Ureter (tissue), 1 donor: ENCODE results near the gene PRKAG1. TPM values are rescaled to one million over a fixed set of nuclear protein-coding genes. Genes with fewer than 3 reads are reported as not detected.

ENCODE experiments used
- DNase-seq: peaks from one replicate; pipeline ENCODE4 v3.0.0-alpha.2; 2020; ENCODE audit warnings: low spot score
- total RNA-seq: library from RNA; stranded (reverse); gene quantifications from one replicate; pipeline ENCODE4 v1.2.4, GENCODE V29; 2023
- donor health status: DM: yes; HTN: yes; CAD: no.

The PRKAG1 gene
- total RNA-seq, 1 donor from 2014 or later = 72.6 TPM

DNA sequence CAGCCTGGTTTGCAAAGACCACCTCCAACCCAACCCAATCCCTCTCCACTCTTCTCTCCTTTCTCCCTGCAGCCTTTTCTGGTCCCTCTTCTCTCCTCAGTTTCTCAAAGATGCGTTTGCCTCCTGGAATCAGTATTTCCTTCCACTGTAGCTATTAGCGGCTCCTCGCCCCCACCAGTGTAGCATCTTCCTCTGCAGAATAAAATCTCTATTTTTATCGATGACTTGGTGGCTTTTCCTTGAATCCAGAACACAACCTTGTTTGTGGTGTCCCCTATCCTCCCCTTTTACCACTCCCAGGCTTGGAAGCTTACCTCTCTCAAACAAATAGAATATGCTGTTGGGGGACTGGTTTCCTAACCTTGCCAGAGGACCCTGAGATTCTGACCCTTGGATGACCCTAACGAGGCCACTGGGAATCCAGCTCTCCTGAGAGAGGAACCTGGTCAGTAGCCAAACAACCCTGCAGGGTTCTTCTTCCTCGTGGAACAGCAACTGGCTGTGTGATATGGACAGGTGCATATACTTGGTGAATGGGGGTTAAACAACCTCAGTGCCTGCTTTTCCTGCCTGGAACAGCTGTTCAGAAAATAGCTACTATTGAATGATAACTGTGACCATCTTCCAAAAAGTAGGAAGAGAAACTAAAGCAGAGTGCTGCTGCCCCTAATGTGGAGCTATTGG is 36.0 kb downstream of the PRKAG1 start:
- DNase-seq = no peak

GRCh38 chr12:48981757-48982157 is 36.8 kb downstream of the PRKAG1 start:
- no peak for DNase-seq

- DNase-seq = no peak
These were observed 37.4 kb downstream of the PRKAG1 start for GRCh38 chr12:48980953-48981756.

DNA sequence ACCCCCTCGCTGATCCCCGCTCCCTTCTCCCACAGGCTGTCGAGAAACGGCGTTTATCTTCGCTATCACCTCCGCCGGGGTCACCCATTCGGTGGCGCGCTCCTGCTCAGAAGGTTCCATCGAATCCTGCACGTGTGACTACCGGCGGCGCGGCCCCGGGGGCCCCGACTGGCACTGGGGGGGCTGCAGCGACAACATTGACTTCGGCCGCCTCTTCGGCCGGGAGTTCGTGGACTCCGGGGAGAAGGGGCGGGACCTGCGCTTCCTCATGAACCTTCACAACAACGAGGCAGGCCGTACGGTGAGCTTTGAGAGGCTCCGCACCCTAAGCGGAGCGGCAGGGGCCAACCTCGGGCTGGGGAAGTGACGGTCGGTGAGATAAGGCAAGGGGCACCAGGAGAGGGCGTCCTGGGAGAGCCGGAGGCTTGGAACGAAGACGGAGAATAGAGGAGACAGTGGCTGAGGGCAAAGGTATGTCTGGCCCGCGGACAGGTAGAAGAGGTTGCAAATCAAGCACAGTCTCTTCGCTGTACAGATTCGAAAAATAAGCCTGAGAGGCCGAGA is 38.1 kb downstream of the PRKAG1 start:
- DNase-seq = no peak

GRCh38 chr12:48979602-48980388 is 38.8 kb downstream of the PRKAG1 start:
- DNase-seq = no peak

DNA sequence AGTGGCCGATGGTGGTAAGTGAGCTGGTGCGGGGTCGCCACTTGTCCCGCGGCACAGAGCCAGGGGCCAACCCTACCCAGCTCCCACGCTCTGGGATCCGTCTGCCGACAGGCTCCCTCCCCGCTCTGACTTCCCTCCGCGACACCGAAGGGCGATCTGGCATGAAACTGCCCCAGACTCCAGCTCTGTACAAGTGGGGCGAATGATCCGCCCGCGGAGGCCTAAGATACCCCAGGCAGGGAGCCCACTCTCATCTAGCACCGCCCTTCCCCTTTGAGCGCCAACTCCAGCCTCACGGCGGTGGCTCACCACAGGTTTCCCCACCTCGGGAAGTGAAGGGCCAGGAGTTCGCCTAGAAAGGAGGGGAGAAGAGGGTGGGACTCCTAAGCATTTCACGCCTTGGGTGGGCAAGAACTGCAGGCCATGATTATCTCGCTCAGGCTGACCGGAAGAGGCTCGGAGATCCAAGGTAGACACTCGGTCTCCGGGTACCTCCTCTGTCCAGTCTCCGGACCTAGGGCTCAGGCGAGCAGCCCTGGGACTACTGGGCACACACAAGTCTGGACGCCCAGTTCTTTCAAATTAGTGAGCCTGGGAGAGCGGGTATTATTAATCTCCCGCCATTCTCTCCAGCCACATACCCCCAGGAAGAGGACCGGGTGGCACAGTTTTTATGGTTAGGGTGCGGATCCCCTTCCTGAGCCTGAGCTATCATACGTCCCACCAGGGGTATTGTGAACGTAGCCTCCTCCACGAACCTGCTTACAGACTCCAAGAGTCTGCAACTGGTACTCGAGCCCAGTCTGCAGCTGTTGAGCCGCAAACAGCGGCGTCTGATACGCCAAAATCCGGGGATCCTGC is 39.6 kb downstream of the PRKAG1 start:
- DNase-seq = no peak

DNA sequence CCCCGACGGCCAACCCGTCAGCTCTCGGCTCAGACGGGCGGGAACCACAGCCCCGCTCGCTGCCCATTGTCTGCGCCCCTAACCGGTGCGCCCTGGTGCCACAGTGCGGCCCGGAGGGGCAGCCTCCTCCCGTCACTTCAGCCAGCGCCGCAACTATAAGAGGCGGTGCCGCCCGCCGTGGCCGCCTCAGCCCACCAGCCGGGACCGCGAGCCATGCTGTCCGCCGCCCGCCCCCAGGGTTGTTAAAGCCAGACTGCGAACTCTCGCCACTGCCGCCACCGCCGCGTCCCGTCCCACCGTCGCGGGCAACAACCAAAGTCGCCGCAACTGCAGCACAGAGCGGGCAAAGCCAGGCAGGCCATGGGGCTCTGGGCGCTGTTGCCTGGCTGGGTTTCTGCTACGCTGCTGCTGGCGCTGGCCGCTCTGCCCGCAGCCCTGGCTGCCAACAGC is 40.3 kb downstream of the PRKAG1 start, which contains the start of gene WNT1:
TSS of gene WNT1 (plus strand) at position 32 of the 450 bp plus-strand sequence. CDS start at position 361, 329 bp downstream.
- no peak for DNase-seq

DNA sequence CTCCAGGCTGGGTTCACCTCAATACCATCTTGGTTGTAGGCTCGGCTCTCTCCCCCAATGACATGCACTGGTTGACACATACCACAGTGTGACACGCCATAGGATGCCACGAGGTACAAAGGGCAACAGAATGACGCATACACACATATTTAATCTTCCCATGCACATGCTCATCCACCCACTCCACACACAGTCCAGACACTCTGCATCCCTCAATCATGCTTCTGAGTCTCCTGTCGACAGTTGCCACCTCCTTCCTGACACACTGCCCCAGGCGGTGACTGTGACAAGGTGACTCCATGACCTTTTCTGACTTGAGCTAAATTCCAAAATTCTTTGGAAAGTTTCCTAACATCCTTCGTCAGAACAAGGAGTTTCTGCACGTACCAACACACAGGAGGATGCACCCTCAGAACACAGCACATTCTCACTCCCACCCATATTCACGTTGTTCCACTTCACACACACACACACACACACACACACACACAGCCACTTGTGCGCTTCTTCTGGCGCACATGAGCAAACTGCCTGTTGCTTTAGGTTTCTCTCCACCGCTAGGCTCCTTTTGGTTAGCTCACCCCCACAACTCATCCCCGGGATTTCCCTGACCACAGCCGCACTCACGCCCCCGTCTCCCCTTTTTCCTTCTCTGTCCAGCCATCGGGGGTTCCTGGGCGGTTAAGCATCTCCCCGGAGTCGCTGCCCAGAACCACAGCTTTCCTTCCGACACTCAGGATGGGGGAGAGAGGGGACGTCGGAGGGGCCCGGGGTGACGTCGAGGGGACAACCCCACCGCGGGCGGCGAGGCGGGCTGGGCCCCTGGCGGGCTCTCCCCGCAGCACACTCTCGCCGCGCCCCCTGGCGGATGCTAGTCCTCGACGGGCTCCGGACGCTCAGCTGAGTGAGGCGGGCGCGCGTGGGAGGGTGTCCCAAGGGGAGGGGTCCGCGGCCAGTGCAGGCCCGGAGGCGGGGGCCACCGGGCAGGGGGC is 41.0 kb downstream of the PRKAG1 start:
- DNase-seq = no peak

- peak; percentile 70 for DNase-seq
These were observed 44.5 kb downstream of the PRKAG1 start for GRCh38 chr12:48973941-48974673.

GRCh38 chr12:48973531-48973930 is 45.0 kb downstream of the PRKAG1 start:
- DNase-seq = peak; percentile 53

- no peak for DNase-seq
These were observed 45.6 kb downstream of the PRKAG1 start for GRCh38 chr12:48972952-48973483.

GRCh38 chr12:48972213-48972951 is 46.2 kb downstream of the PRKAG1 start:
- DNase-seq = no peak

DNA sequence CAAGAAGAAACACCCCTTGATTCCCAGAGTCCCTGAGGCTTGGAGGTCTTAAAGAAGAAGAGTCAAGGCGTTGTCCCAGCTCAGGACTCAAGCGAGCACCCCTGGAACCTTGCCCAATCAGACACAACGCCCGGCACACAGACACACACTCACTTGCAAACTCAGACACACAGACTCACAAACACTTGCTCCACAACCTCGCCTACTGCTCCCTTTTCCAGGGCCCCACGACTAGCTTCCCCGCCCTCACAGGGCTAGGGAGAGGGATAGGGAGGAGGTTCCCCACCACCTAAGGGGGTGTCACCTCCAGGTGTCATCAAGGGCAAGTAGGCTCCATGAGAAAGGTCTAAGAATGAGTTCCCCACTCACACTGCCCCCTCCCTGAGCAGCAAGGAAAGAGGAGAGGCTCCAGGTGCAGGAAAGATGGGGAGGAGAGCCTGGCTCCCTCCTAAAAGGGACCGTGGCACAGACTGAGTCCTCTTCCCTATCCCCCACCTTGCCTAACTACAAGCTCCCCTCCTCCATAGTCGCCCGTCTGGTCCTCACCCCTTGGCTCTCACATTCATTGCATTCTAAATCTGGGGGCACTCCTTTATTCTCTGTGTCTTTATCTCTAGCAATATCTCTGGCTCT is 47.8 kb downstream of the PRKAG1 start:
- DNase-seq = no peak

DNA sequence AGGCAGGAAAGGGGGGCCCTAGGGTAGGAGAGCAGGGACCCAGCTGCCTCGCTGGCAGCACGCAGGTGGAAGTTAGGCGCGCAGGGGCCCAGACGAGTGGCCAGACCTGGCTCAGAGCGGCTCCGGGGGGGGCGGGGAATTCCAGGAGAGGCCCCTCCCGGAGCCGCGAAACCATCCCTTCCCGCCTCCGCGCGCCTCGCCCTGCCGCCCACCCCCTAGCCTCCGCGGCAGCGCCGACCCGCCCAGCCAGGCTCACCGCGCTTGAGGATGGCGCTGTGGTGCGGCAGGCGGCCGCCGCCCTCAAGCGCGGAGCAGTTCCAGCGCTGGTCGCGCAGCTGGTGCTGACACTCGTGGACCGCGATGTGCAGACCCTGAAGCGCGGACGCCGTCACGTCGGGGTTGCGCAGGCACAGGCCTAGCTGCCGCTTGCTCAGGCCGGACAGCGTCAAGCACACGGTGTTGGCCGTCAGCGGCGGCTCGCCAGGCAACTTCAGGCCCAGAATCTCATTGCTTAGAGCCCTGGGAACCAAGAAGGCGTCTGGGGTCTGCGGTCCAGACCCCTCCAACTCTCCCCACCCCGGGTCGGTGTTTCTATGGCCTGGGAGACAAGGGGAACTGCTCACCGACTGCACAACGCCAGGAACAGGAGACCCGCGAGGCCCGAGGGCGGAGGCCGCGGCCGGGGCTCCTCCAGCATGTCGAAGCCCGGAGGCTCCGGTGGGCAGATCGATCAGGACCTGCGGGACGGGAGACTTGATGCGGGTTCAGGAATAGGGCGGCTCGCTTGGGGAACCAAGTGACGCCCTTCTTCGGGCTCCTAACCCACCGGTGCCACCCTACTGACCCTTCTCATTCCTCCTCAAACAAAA is 48.5 kb downstream of the PRKAG1 start:
- no peak for DNase-seq

DNA sequence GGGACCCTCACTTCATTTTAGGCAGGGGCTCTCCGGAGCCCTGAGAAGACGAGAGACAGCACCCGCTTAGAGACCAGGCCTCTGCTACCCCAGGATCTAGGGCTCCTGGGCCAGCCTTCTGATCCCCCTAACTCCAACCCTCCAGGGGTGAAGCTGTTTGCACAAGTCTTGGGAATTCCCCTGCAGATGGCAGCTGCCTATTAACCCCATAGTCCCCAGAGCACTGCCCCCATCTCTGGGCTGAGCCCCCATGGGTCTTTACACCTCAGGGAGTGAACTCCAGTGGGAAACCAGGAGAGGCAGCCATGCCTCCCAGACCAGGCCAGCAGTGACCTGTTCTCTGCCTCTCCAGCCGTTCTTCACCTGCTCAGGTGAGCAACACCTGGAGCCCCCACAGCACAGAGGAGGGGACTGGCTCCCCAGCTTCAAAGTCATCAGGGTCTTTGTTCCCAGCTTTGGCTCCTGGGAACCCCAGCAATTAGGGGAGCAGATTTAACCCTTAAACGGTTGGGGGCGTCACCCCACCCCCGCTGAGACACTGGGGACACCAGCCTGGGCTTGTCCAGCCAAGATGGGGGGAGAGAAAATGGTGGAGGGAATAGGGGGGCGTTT is 49.3 kb downstream of the PRKAG1 start:
- DNase-seq = no peak

DNA sequence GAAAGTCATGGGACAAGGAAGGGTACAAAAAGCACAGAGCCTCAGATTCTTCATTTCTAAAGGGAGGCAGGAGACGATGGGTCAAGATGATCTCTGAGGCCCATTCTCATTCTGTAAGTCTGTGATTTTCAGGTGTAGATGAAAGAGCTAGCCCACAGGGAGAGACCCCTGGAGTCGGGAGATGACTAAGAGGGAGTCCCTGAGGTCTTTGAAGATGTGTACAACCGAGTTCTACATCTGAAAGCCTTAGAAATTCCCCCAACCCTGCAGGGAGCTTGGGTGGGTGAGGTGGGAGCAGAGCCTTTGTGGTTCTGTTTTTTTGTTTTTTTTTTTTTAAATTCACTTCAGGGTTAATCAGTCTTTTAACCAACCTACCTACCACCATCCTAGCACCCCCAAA is 50.1 kb downstream of the PRKAG1 start:
- no peak for DNase-seq
